ENCODE measurements around the gene GTF3C5.
"Not testable (repeated sequence)": the region's sequence is repeated elsewhere in the genome, so short reads cannot be mapped to it uniquely, and the experiment has no call there.

GTF3C5 gene

DNA sequence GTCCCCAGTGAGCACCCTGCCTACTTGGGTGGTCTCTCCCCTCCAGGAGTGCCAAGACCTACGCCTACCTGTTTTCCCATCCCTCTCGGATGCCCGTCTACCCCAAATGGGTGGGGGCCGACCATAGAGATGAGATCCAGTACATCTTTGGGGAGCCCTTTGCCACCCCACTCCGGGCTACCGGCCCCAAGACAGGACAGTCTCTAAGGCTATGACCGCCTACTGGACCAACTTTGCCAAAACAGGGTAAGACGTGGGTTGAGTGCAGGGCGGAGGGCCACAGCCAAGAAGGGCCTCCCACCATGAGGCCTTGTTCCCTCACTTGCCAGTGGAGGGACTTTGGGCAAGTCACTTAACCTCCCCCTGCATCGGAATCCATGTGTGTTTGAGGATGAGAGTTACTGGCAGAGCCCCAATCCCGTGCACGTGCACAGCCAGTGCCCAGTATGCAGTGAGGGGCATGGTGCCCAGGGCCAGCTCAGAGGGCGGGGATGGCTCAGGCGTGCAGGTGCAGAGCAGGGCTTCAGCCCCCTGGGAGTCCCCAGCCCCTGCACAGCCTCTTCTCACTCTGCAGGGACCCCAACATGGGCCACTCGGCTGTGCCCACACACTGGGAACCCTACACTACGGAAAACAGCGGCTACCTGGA lies 55.5 kb downstream of the GTF3C5 start:
- not testable (repeated sequence) for H3K9me3 ChIP-seq (ENCODE audit: insufficient read depth, low read depth, low read length); H3F3A ChIP-seq (ENCODE audit: low read depth); H3K9me2 ChIP-seq (replicated peaks; ENCODE audit: low read depth, low read length); H3K36me3 ChIP-seq (ENCODE audit: insufficient read depth, low read length); H3K79me2 ChIP-seq (ENCODE audit: insufficient read depth, low read length); H3K9ac ChIP-seq (ENCODE audit: low read depth, low read length, poor library complexity, severe bottlenecking); H3K4me3 ChIP-seq (ENCODE audit: low read length, poor library complexity, severe bottlenecking); H2AFZ ChIP-seq (ENCODE audit: low read length); H3K4me1 ChIP-seq (ENCODE audit: insufficient read depth, low read length, poor library complexity, severe bottlenecking); H3K4me2 ChIP-seq (ENCODE audit: low read depth, low read length, poor library complexity, severe bottlenecking); H4K20me1 ChIP-seq (ENCODE audit: insufficient read depth, low read length, poor library complexity, severe bottlenecking); H3K27me3 ChIP-seq (ENCODE audit: insufficient read depth, low read length, poor library complexity, severe bottlenecking)

DNA sequence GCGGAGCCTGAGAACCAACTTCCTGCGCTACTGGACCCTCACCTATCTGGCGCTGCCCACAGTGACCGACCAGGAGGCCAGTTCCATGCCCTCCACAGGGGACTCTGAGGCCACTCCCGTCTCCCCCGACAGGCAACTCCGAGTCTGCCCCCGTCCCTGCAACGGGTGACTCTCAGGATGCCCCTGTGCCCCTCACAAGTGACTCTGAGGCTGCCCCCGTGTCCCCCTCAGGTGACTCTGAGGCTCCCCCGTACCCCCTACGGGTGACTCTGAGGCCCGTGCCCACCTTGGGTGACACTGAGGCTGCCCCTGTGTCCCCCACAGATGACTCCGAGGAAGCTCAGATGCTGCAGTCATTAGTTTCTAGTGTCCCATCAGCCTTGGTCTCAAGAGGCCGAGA lies 56.1 kb downstream of the GTF3C5 start:
- Histone ChIP-seq H2AFZ (ENCODE audit: low read length) (no peak overlapping the region), H3K4me2 (ENCODE audit: low read depth, low read length, poor library complexity, severe bottlenecking) (no peak overlapping the region), H3K36me3 (ENCODE audit: insufficient read depth, low read length) (no peaks in the 10 kb centered on the region), H3K27me3 (ENCODE audit: insufficient read depth, low read length, poor library complexity, severe bottlenecking) (no peaks in the 10 kb centered on the region), H3K79me2 (ENCODE audit: insufficient read depth, low read length) (no peaks in the 10 kb centered on the region), H3K4me3 (ENCODE audit: low read length, poor library complexity, severe bottlenecking) (no peak overlapping the region), H3K9ac (ENCODE audit: low read depth, low read length, poor library complexity, severe bottlenecking) (no peak overlapping the region), H4K20me1 (ENCODE audit: insufficient read depth, low read length, poor library complexity, severe bottlenecking) (no peaks in the 10 kb centered on the region), H3K9me3 (ENCODE audit: insufficient read depth, low read depth, low read length) (no peaks in the 10 kb centered on the region), H3K9me2 (replicated peaks; ENCODE audit: low read depth, low read length) (no peaks in the 10 kb centered on the region), H3F3A (ENCODE audit: low read depth) (no peaks in the 10 kb centered on the region), H3K4me1 (ENCODE audit: insufficient read depth, low read length, poor library complexity, severe bottlenecking) (no peaks in the 10 kb centered on the region)
- no peak for TF ChIP-seq EZH2phosphoT487 (IDR thresholded peaks at IDR 0.05; ENCODE audit: borderline replicate concordance)
- TF ChIP-seq, protein P1, sequence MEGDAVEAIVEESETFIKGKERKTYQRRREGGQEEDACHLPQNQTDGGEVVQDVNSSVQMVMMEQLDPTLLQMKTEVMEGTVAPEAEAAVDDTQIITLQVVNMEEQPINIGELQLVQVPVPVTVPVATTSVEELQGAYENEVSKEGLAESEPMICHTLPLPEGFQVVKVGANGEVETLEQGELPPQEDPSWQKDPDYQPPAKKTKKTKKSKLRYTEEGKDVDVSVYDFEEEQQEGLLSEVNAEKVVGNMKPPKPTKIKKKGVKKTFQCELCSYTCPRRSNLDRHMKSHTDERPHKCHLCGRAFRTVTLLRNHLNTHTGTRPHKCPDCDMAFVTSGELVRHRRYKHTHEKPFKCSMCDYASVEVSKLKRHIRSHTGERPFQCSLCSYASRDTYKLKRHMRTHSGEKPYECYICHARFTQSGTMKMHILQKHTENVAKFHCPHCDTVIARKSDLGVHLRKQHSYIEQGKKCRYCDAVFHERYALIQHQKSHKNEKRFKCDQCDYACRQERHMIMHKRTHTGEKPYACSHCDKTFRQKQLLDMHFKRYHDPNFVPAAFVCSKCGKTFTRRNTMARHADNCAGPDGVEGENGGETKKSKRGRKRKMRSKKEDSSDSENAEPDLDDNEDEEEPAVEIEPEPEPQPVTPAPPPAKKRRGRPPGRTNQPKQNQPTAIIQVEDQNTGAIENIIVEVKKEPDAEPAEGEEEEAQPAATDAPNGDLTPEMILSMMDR (conservative IDR thresholded peaks at IDR 0.05; ENCODE audit: low read length), result no peak

DNA sequence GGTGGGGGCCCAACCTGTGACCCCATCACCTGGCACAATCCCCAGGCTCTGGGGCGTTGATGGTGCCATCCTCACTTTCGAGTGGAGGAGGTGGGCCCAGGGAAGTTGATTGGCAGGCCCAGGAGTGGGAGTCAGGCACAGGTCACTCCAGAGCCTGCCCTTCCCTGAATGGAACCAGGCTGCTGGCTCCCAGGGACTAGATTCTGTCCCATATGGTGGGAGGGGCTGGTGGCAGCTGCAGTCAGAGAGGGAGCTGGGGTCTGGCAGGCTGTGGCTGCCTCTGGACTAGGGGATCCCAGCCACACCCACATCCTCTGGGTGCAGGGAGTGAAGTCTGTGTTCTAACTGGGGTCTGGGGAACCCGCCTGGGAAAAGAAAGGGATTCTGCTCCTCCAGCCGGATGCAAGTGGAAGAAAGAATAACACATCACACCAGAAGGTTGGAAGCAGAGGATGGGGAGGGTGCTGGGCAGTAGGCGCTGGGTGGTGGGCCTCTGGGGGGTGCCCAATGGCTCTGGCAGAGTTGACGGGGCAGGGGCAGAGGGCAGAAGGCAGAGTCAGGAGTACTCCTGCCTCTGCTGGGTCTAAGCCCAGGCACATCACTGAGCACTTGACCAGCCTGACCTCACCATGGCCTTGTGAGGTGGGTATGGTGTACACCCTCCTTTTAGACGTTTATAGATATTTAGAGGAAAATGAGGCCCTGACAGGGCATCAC lies 56.8 kb downstream of the GTF3C5 start:
- TF ChIP-seq, protein P1 (conservative IDR thresholded peaks at IDR 0.05; ENCODE audit: low read length), result no peak
- TF ChIP-seq EZH2phosphoT487 (IDR thresholded peaks at IDR 0.05; ENCODE audit: borderline replicate concordance), result no peak
- Histone ChIP-seq H3K4me2 (ENCODE audit: low read depth, low read length, poor library complexity, severe bottlenecking) (no peak overlapping the region), H3K9me3 (ENCODE audit: insufficient read depth, low read depth, low read length) (no peaks in the 10 kb centered on the region), H3K36me3 (ENCODE audit: insufficient read depth, low read length) (no peaks in the 10 kb centered on the region), H4K20me1 (ENCODE audit: insufficient read depth, low read length, poor library complexity, severe bottlenecking) (no peaks in the 10 kb centered on the region), H3F3A (ENCODE audit: low read depth) (no peaks in the 10 kb centered on the region), H2AFZ (ENCODE audit: low read length) (no peak overlapping the region), H3K9me2 (replicated peaks; ENCODE audit: low read depth, low read length) (no peaks in the 10 kb centered on the region), H3K79me2 (ENCODE audit: insufficient read depth, low read length) (no peaks in the 10 kb centered on the region), H3K4me1 (ENCODE audit: insufficient read depth, low read length, poor library complexity, severe bottlenecking) (no peaks in the 10 kb centered on the region), H3K4me3 (ENCODE audit: low read length, poor library complexity, severe bottlenecking) (no peak overlapping the region), H3K9ac (ENCODE audit: low read depth, low read length, poor library complexity, severe bottlenecking) (no peak overlapping the region), H3K27me3 (ENCODE audit: insufficient read depth, low read length, poor library complexity, severe bottlenecking) (no peaks in the 10 kb centered on the region)

Data from Loucy (cell line).